D721Med (cell line): ENCODE results near the gene LHX8.

Experiments used
- DNase-seq: peaks from one replicate; pipeline ENCODE4 v3.0.0; 2011; ENCODE audit warnings: low spot score; ENCODE audit not compliant: insufficient read length
- FAIRE-seq: peaks from 2 replicates; lab custom pipeline; 2011; peaks lifted over from hg19 to GRCh38; lab: Jason Lieb, UNC
- CTCF ChIP-seq: IDR thresholded peaks from 2 replicates; pipeline ENCODE4 v1.5.1; 2012; ENCODE audit warnings: mild to moderate bottlenecking, control low read depth; ENCODE audit not compliant: insufficient read depth; ENCODE audit errors: missing control alignments

LHX8 gene

DNA sequence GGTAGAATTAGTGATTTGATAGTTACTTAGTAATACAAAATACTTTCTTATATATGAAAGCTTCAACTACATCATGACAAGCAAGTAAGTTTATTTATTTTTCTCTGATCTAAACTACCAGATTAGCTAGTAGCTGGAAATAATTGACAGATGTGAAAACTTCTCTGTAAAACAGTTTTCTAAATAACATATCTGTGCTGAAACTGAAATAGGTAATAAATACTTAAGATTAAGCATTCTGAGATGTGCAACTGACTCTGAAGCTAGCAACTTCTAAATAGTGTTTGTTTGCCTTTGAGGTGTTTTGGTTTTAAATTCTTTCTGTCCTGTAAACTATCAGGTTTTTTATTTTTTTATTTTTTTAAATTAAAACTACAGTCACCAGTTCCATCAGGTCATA lies 18.5 kb upstream of the LHX8 start:
- DNase-seq (no peak), FAIRE-seq (no peak)
- TF ChIP-seq CTCF: no peak

DNA sequence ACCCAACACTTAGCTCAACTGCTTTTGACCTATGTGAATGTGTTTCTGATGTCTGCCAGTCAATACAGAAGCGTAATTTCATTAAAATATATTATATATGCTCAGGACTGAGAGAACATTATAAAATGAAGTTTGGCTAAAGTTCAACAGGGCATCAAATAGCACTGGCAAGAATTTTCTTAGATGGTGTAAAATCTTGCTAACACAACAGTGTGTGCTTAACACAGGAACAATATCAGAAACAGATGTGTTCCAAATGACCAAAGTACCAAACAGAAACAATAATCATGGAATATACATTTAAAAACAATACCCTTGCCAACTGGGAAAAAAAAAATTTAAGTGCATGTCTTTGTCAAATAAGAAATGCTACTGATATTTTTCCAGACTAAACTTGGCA lies 10.4 kb upstream of the LHX8 start:
- FAIRE-seq (no peak), DNase-seq (no peak)
- no peak for TF ChIP-seq CTCF

- FAIRE-seq (no peak), DNase-seq (no peak)
- no peak for TF ChIP-seq CTCF
These were observed 9.7 kb upstream of the LHX8 start for GRCh38 chr1:75124510-75124909.

- no peak for FAIRE-seq
- TF ChIP-seq CTCF: no peak
- no peak for DNase-seq
These were observed 8.9 kb upstream of the LHX8 start for GRCh38 chr1:75125161-75125726.

GRCh38 chr1:75126611-75127101 lies 7.5 kb upstream of the LHX8 start:
- DNase-seq (no peak), FAIRE-seq (no peak)
- TF ChIP-seq CTCF: no peak

GRCh38 chr1:75127916-75128717 lies 6.1 kb upstream of the LHX8 start:
- FAIRE-seq: no peak
- DNase-seq: no peak
- TF ChIP-seq CTCF: no peak

- FAIRE-seq (no peak), DNase-seq (no peak)
- TF ChIP-seq CTCF: no peak
These were observed 4.6 kb upstream of the LHX8 start for GRCh38 chr1:75129660-75129982.
